ENCODE results near the gene ZNF628. TPM values are rescaled to one million over a fixed set of nuclear protein-coding genes. Genes with fewer than 3 reads are reported as not detected.

ZNF628 gene
- total and polyA plus RNA-seq, 9 donors = 3.8 to 18.4 (median 8.7) TPM; not detected in 1

GRCh38 chr19:55504252-55504603 is 27.8 kb downstream of the ZNF628 start:
- TF ChIP-seq, protein P1, sequence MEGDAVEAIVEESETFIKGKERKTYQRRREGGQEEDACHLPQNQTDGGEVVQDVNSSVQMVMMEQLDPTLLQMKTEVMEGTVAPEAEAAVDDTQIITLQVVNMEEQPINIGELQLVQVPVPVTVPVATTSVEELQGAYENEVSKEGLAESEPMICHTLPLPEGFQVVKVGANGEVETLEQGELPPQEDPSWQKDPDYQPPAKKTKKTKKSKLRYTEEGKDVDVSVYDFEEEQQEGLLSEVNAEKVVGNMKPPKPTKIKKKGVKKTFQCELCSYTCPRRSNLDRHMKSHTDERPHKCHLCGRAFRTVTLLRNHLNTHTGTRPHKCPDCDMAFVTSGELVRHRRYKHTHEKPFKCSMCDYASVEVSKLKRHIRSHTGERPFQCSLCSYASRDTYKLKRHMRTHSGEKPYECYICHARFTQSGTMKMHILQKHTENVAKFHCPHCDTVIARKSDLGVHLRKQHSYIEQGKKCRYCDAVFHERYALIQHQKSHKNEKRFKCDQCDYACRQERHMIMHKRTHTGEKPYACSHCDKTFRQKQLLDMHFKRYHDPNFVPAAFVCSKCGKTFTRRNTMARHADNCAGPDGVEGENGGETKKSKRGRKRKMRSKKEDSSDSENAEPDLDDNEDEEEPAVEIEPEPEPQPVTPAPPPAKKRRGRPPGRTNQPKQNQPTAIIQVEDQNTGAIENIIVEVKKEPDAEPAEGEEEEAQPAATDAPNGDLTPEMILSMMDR (IDR thresholded peaks at IDR 0.05) = no peak
- TF ChIP-seq EP300 (IDR thresholded peaks at IDR 0.05) (no peak), POLR2A (IDR thresholded peaks at IDR 0.05) (no peak)
- intact Hi-C loops (cut with DNase I) = loop anchor here (5.0 to 10.0 kb wide), 7 partner anchors 37 to 359 kb away; partner anchors contain the start of genes TNNT1 (in 2 of the 4), BRSK1 (in 1 of the 4), C19orf85 (in 1 of the 4) and HSPBP1 (in 1 of the 4)
- Histone ChIP-seq H3K9me3 (no peaks in the 10 kb centered on the region), H3K4me1 (ENCODE audit: insufficient read depth) (no peaks in the 10 kb centered on the region), H3K4me3 (peak overlapping the region; percentile 17), H3K27me3 (no peaks in the 10 kb centered on the region), H3K36me3 (no peaks in the 10 kb centered on the region), H3K27ac (no peak overlapping the region)
- WGBS, 3 donors = 42 to 47% (median 46%) methylated on average over 13 of the region's 13 CpGs
- DNase-seq = no peak

DNA sequence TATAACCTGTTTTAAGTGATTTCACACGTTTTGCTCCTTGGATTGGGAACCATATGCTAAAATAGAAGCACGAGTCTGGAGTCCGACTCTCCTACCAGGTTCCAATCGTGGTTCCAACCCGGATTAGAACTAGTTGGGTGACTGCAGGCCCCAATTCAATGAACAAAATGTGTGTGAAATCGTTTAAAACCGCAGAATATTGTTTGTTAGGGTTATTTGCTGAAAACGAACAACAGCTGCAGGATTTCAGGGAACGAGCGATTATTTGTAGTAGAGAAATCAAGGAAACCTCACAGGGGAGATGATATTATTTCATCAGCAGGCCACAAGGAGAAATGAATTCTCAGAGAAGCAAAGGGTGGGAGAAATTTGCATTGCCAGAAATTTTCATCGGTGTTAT is 28.6 kb downstream of the ZNF628 start:
- H3K4me3 ChIP-seq = no peak overlapping the region
- TF ChIP-seq, protein P1 (IDR thresholded peaks at IDR 0.05) = no peak
- no peak for TF ChIP-seq POLR2A (IDR thresholded peaks at IDR 0.05)
- TF ChIP-seq EP300 (IDR thresholded peaks at IDR 0.05) = no peak
- H3K4me1 ChIP-seq (ENCODE audit: insufficient read depth) = no peaks in the 10 kb centered on the region
- intact Hi-C loops (cut with DNase I) = loop anchor here (5.0 to 10.0 kb wide), 7 partner anchors 38 to 360 kb away; partner anchors contain the start of genes TNNT1 (in 2 of the 4), BRSK1 (in 1 of the 4), C19orf85 (in 1 of the 4) and HSPBP1 (in 1 of the 4)
- no peaks in the 10 kb centered on the region for H3K36me3 ChIP-seq
- DNase-seq = no peak
- WGBS, 3 donors = 88 to 91% (median 90%) methylated on average over 11 of the region's 11 CpGs
- H3K9me3 ChIP-seq = no peaks in the 10 kb centered on the region
- no peaks in the 10 kb centered on the region for H3K27me3 ChIP-seq
- H3K27ac ChIP-seq = no peak overlapping the region

- H3K27me3 ChIP-seq = no peaks in the 10 kb centered on the region
- DNase-seq = no peak
- H3K36me3 ChIP-seq = no peaks in the 10 kb centered on the region
- H3K27ac ChIP-seq = no peak overlapping the region
- intact Hi-C loops (cut with DNase I) = loop anchor here (5.0 to 10.0 kb wide), 6 partner anchors 41 to 363 kb away; partner anchors contain the start of genes TNNT1 (in 2 of the 4), BRSK1 (in 1 of the 4), HSPBP1 (in 1 of the 4) and RPL28 (in 1 of the 4)
- H3K4me1 ChIP-seq (ENCODE audit: insufficient read depth) = no peaks in the 10 kb centered on the region
- H3K4me3 ChIP-seq = no peak overlapping the region
- WGBS, 3 donors = 72 to 74% (median 74%) methylated on average over 10 of the region's 10 CpGs
- no peaks in the 10 kb centered on the region for H3K9me3 ChIP-seq
- no peak for TF ChIP-seq POLR2A (IDR thresholded peaks at IDR 0.05)
- no peak for TF ChIP-seq EP300 (IDR thresholded peaks at IDR 0.05)
These were observed 31.7 kb downstream of the ZNF628 start for GRCh38 chr19:55508120-55508519.

DNA sequence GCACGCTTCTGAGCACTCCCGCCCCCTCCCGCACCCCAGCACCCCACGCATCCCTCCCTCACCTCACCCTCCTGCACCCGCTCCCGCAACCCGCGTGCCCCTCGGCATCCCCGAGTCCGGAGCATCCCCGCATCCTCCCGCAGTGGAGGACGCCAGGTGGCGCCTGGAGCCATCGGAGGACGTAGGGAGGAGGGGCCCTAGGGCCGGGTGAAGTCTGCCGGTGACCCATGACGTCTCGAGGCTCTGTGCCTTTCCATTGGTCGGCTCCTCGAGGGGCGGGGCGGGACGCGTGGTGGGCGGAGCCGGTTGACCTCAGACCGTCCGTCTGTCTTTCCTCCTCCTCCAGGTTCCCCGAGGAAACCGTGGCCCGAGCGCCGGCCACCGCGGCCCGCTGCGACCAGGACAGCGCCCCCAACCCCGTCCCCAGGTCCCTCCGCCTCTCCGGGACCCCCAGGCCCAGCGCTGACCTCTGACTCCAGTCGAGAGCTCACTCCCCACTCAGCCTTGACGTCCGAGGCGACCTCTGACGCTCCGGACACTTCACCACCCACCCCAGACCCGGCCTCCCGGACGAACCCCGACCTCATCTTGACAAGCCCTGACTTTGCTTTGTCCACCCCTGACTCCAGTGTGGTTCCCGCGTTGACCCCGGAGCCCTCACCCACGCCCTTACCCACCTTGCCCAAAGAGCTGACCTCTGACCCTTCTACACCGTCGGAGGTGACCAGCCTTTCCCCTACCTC is 40.6 kb downstream of the ZNF628 start:
- peak overlapping the region; percentile 35 for H3K4me3 ChIP-seq

More for the DNA sequence above, 40.6 kb downstream of the ZNF628 start:
- peak; percentile 90 to 96 (median 94) for DNase-seq
- no peaks in the 10 kb centered on the region for H3K9me3 ChIP-seq
- H3K27me3 ChIP-seq = no peaks in the 10 kb centered on the region
- no peaks in the 10 kb centered on the region for H3K36me3 ChIP-seq
- intact Hi-C loops (cut with DNase I) = loop anchor here (2.0 to 5.0 kb wide), 4 partner anchors 90 to 115 kb away; partner anchors contain the start of genes ZNF865 (in 3 of the 4) and ZNF784 (in 1 of the 4)
- peak overlapping the region; percentile 77 to 85 for H3K27ac ChIP-seq
- peaks cover 4% of the 10 kb centered on the region for H3K4me1 ChIP-seq (ENCODE audit: insufficient read depth)
- WGBS, 3 donors = 6 to 13% (median 7%) methylated on average over 39 to 61 of the region's 61 CpGs
- TF ChIP-seq POLR2A (IDR thresholded peaks at IDR 0.05) (no peak), EP300 (IDR thresholded peaks at IDR 0.05) (no peak)
- TF ChIP-seq, protein P1 (IDR thresholded peaks at IDR 0.05) = peak; percentile 86 to 95 (median 92)

Data from ovary (tissue), 9 donors.